ENCODE measurements around the gene BMF. TPM values are rescaled to one million over a fixed set of nuclear protein-coding genes. Genes with fewer than 3 reads are reported as not detected.
A peak's percentile ranks its signal among the peaks of the same experiment; 100 is the strongest.

Gene BMF
- total and polyA plus RNA-seq, 12 donors, result 1.3 to 12.8 (median 7.1) TPM

DNA sequence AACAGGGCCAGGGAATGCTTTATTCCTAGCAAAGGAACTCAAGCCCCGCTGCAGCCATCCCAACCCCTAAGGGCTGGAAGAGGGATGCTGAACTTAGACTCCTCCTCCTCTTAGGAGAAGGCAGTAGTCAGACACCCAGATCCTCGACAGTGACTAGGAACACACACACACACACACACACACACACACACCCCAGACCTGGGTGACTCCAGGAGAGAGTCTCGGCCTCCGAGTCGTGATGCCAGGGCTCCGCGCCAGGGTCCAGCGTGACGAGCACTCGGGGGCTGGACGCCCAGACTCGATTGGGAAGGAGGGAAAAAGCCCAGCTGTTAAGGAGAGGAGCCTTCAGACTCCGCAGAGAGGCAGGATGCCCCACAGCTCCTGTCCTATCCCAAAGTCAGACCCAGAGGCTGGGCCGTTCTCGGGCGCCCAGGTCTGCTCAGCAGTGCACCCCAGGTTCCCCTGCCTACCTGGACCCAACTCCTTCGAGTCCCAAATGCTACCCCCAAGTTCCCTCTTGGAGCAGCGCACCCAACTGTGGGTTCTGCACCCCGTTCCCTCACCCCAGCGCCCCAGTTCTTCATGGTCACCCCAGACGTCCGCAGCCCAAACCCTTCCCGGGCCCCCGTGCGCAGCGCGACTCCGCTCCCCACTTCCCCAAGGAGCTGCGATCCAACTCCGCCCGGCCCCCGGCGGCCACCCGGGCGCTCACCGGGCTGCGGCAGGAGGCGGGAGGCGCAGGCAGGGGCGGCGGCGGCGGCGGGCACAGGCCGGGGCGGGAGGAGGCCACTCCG is 421 bp downstream of the BMF start:
- DNase-seq, result peak; percentile 65 to 83 (median 71)
- intact Hi-C loops (cut with DNase I), result no loop called here
- H3K4me3 ChIP-seq, result peak overlapping the region in 3 of 4 donors; percentile 28 to 93 (median 90)
- peak overlapping the region in 4 of 5 donors; percentile 16 to 80 (median 79) for H3K27ac ChIP-seq
- no peaks in the 10 kb centered on the region for H3K27me3 ChIP-seq
- 1 to 3% (median 2%) methylated on average over 12 to 47 of the region's 47 CpGs for WGBS, 4 donors
- peak; percentile 31 to 89 for TF ChIP-seq POLR2A (IDR thresholded peaks at IDR 0.05)
- TF ChIP-seq, protein P1, sequence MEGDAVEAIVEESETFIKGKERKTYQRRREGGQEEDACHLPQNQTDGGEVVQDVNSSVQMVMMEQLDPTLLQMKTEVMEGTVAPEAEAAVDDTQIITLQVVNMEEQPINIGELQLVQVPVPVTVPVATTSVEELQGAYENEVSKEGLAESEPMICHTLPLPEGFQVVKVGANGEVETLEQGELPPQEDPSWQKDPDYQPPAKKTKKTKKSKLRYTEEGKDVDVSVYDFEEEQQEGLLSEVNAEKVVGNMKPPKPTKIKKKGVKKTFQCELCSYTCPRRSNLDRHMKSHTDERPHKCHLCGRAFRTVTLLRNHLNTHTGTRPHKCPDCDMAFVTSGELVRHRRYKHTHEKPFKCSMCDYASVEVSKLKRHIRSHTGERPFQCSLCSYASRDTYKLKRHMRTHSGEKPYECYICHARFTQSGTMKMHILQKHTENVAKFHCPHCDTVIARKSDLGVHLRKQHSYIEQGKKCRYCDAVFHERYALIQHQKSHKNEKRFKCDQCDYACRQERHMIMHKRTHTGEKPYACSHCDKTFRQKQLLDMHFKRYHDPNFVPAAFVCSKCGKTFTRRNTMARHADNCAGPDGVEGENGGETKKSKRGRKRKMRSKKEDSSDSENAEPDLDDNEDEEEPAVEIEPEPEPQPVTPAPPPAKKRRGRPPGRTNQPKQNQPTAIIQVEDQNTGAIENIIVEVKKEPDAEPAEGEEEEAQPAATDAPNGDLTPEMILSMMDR (IDR thresholded peaks at IDR 0.05), result no peak
- no peaks in the 10 kb centered on the region for H3K36me3 ChIP-seq (replicated peaks in 1 of 2)
- peaks cover 14 to 46% of the 10 kb centered on the region in 2 donors for H3K4me1 ChIP-seq (replicated peaks in 1 of 2)
- no peaks in the 10 kb centered on the region for H3K9me3 ChIP-seq (replicated peaks in 1 of 3)

DNA sequence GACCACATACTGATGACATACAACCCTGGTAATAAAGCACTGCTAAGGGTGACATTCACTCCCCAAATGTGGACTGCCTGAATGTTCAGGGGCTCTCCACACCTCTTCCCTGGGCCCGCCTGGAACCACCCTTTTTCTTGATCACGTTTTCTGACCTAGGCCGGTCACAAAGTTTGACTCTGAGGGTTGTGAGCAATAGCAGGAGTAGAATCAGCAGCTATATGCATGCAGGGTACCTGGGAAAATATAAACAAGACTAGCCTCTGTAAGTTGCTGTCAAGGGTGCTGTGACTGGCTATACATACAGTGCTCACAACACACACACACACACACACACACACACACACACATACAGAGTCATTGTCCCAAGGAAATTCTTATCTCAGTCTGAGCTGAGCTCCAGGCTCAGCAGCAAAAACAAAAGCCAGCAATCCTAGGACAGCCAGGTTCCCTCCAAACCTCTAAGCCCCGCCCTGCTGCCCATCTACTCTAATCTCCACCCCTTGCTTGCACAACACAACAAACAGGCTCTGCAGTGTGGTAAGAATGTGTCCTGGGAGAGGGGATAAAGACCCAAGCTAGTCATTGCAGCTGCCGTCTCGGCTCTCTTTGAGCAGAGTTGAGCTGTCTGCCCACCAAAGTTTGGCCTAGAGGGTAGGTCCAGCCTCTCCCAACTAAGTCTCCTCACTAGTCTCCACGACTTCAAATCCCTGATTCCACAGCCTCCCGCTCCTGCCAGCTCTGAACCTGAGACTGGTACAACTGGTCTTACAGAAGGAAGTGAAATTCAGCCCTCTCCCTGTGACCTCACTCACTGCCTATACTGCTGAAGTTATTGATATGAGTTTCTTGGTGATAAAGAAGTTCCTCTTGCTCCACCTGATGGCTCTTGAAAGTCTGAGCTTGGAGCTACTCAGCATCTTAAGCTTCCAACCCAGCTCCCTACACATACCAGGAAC is 2.2 kb downstream of the BMF start:
- no peaks in the 10 kb centered on the region for H3K27me3 ChIP-seq
- no peaks in the 10 kb centered on the region for H3K36me3 ChIP-seq (replicated peaks in 1 of 2)
- TF ChIP-seq, protein P1 (IDR thresholded peaks at IDR 0.05), result no peak
- TF ChIP-seq POLR2A (IDR thresholded peaks at IDR 0.05), result peak in 1 of 2 donors; percentile 43
- no peaks in the 10 kb centered on the region for H3K9me3 ChIP-seq (replicated peaks in 1 of 3)
- H3K27ac ChIP-seq, result peak overlapping the region in 2 of 5 donors; percentile 61 to 81
- H3K4me3 ChIP-seq, result no peak overlapping the region
- peak in 6 of 7 donors; percentile 64 to 87 (median 76) for DNase-seq
- intact Hi-C loops (cut with DNase I), result no loop called here
- 79 to 94% (median 83%) methylated on average over 5 to 8 of the region's 8 CpGs for WGBS, 4 donors
- H3K4me1 ChIP-seq (replicated peaks in 1 of 2), result peaks cover 25 to 64% of the 10 kb centered on the region in 2 donors

DNA sequence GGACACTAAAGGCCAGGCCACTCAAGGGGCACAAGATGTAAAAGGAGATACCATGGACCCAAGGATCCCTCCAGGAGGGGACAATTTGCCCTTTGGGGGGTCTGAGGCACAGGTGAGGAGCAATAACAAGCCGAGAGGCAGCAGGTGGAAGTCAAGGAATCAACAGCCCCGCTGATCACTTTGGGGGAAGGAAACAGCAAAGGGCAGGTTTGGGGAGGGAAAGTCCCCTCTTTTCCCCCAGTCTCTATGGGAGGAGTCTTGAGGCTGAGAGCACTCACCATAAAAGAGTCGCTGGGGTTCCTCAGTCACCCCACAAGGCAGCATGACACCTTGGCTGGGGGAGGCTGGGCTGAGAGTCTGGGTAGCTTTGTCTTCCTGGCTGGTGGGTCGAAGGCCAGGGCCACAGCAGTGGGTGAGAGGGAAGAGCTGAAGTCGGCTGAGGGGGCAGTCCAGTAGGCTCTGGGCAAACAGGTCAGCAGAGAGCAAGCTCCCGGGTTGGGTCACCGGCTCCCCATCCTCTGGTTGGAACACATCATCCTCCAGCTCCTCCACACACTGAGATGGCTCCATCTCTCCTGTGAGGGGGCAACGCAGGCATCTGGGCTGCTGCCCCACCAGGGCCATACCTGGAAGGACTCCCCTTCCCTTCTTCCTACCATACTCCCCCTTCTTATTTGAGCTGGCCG is 3.0 kb downstream of the BMF start:
- H3K36me3 ChIP-seq (replicated peaks in 1 of 2), result no peaks in the 10 kb centered on the region
- peaks cover 25 to 72% of the 10 kb centered on the region in 2 donors for H3K4me1 ChIP-seq (replicated peaks in 1 of 2)
- no peaks in the 10 kb centered on the region for H3K27me3 ChIP-seq
- DNase-seq, result no peak
- TF ChIP-seq, protein P1 (IDR thresholded peaks at IDR 0.05), result no peak
- 77 to 89% (median 85%) methylated on average over 4 to 9 of the region's 9 CpGs for WGBS, 4 donors
- no peaks in the 10 kb centered on the region for H3K9me3 ChIP-seq (replicated peaks in 1 of 3)
- H3K27ac ChIP-seq, result peak overlapping the region in 2 of 5 donors; percentile 61 to 81
- H3K4me3 ChIP-seq, result no peak overlapping the region
- intact Hi-C loops (cut with DNase I), result no loop called here
